ENCODE results near the gene TCF20.

Gene TCF20

DNA sequence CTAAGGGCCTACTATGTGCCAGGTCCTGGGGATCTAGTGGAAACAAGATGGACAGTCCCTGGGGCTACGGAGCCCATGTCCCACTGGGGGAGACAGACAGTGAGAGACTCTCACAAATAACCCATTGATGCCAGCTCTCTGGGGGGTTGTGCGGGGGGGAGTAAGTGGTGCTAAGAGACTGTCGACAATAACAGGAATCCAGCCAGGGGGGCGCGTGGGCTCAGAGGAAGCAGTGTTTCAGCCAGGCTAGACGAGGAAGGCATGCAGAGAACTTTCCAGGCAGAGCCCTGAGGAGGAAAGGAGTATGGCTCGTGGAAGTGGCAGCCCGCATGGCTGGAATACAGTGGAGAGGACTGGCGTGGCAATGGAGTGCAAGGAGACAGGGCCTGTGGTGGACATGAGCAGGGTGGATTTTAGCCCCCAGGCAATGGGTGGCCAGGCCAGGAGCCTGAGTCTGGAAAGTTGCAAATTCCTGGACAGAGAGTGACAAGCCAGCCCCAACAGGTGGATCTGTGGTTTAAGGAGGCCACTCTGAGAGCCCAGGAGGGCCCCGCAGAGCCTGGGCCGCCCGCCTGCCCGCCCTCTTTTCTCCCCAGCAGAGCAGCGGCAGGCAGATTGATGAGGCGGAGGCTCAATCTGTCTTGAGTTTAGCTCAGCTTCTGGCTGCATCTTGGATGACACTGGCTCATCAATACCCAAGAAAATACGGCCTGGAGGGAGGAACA is 40.0 kb upstream of the TCF20 start:
- Histone ChIP-seq H3K9me3 (ENCODE audit: severe bottlenecking) (no peaks in the 10 kb centered on the region), H3K36me3 (ENCODE audit: low read depth) (no peaks in the 10 kb centered on the region), H3K4me1 (ENCODE audit: insufficient read depth, poor library complexity, severe bottlenecking) (peaks cover 20% of the 10 kb centered on the region), H3K27ac (ENCODE audit: poor library complexity, severe bottlenecking) (no peak overlapping the region), H3K4me3 (ENCODE audit: severe bottlenecking) (no peak overlapping the region), H3K27me3 (ENCODE audit: insufficient read depth, poor library complexity, severe bottlenecking) (no peaks in the 10 kb centered on the region)
- TF ChIP-seq, protein P1, sequence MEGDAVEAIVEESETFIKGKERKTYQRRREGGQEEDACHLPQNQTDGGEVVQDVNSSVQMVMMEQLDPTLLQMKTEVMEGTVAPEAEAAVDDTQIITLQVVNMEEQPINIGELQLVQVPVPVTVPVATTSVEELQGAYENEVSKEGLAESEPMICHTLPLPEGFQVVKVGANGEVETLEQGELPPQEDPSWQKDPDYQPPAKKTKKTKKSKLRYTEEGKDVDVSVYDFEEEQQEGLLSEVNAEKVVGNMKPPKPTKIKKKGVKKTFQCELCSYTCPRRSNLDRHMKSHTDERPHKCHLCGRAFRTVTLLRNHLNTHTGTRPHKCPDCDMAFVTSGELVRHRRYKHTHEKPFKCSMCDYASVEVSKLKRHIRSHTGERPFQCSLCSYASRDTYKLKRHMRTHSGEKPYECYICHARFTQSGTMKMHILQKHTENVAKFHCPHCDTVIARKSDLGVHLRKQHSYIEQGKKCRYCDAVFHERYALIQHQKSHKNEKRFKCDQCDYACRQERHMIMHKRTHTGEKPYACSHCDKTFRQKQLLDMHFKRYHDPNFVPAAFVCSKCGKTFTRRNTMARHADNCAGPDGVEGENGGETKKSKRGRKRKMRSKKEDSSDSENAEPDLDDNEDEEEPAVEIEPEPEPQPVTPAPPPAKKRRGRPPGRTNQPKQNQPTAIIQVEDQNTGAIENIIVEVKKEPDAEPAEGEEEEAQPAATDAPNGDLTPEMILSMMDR (IDR thresholded peaks at IDR 0.05; ENCODE audit: poor library complexity, severe bottlenecking) = no peak
- ATAC-seq (ENCODE audit: low read depth) = no peak
- no peak for DNase-seq (ENCODE audit: low spot score)

DNA sequence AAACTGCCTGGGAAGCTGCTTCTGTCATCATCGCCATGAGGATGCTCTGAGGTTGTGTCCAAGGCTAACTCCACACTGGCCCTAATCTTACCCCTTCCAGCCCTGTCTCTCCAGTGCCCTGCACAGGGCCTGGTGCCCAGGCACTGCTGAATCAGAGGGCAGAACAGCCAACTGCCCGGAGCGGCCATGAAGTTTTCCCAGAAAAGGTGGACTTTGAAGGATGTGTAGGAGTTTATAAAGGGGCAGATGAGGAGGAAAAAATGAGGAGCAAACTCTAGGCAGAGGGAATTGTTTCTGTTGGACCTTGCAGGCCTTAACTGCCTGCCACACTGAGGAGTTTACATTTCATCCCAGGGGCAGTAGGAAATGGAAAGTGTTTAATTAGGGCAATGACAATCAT is 39.4 kb upstream of the TCF20 start:
- Histone ChIP-seq H3K9me3 (ENCODE audit: severe bottlenecking) (no peaks in the 10 kb centered on the region), H3K27me3 (ENCODE audit: insufficient read depth, poor library complexity, severe bottlenecking) (no peaks in the 10 kb centered on the region), H3K36me3 (ENCODE audit: low read depth) (no peaks in the 10 kb centered on the region), H3K4me3 (ENCODE audit: severe bottlenecking) (no peak overlapping the region), H3K27ac (ENCODE audit: poor library complexity, severe bottlenecking) (no peak overlapping the region), H3K4me1 (ENCODE audit: insufficient read depth, poor library complexity, severe bottlenecking) (peaks cover 17% of the 10 kb centered on the region)
- ATAC-seq (ENCODE audit: low read depth) (no peak), DNase-seq (ENCODE audit: low spot score) (no peak)
- TF ChIP-seq, protein P1 (IDR thresholded peaks at IDR 0.05; ENCODE audit: poor library complexity, severe bottlenecking) = no peak

DNA sequence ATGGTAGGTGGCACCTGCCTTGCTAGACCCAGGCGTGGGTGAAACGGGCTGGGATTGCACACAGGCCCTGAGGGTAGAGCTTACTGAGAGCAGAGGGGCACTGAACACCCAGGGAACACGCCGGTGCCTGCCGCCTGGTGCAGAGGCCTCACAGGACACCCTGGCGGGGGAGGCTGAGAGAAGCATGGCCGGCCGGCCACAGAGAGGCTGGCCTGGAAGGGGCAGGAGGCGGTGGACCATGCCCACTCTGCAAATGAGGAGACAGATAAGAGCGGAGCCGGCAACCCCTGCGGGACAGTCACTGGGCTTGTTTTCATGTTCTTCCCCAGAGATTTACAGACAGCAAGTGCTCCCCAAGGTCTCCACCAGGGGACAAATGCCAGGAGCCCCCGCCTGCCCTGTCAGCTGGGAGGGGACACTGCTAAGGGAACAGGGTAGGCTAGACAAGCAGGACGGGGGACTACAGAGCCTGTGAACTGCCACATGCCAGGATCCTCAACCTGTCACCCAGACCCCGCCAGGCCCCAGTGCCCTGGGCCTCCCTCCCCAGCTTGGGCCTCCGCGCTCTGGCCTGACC is 38.5 kb upstream of the TCF20 start:
- Histone ChIP-seq H3K27ac (ENCODE audit: poor library complexity, severe bottlenecking) (no peak overlapping the region), H3K4me3 (ENCODE audit: severe bottlenecking) (no peak overlapping the region)

DNA sequence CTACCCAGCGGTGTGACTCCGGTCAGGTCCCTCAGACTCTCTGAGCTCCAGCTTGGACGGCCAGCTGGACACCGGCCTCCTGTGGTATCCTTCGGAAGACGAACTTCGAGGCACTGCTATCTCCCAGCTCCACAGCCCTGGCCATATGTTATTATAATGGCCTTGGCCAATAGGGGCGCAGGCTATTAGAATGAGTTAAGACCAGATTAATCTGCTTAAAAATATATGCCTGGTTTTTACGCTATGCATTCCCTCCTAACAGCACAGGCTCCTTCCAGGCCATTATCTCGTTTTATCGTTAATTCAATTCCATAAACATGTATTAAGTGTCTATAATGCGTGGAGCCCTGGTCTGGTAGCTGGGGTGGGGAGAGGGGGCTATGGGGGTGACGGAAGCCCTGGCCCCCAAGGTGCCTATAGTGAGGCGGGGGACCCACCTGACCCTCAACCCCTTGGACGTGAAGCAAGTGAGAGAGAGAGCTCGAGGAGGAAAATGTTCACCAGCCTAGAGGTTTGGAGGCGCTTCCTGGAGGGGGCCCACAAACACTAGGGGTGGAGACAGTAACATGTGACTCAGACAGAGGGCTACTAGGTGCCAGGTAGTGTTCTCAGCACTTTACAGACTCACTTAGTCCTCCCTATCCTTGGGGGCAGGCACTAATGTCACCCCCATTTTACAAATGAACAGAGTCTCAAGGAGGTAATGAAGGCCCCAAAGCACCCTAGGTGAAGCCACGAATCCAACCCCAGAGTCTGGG is 37.5 kb upstream of the TCF20 start:
- DNase-seq (ENCODE audit: low spot score) (no peak), ATAC-seq (ENCODE audit: low read depth) (no peak)
- H3K27ac ChIP-seq (ENCODE audit: poor library complexity, severe bottlenecking) = no peak overlapping the region
- H3K36me3 ChIP-seq (ENCODE audit: low read depth) = no peaks in the 10 kb centered on the region
- H3K4me1 ChIP-seq (ENCODE audit: insufficient read depth, poor library complexity, severe bottlenecking) = no peaks in the 10 kb centered on the region
- TF ChIP-seq, protein P1 (IDR thresholded peaks at IDR 0.05; ENCODE audit: poor library complexity, severe bottlenecking) = no peak
- H3K27me3 ChIP-seq (ENCODE audit: insufficient read depth, poor library complexity, severe bottlenecking) = no peaks in the 10 kb centered on the region
- H3K9me3 ChIP-seq (ENCODE audit: severe bottlenecking) = no peaks in the 10 kb centered on the region
- no peak overlapping the region for H3K4me3 ChIP-seq (ENCODE audit: severe bottlenecking)

More for the DNA sequence above, 38.5 kb upstream of the TCF20 start:
- ATAC-seq (ENCODE audit: low read depth) (no peak), DNase-seq (ENCODE audit: low spot score) (no peak)
- no peaks in the 10 kb centered on the region for H3K36me3 ChIP-seq (ENCODE audit: low read depth)
- peaks cover 8% of the 10 kb centered on the region for H3K4me1 ChIP-seq (ENCODE audit: insufficient read depth, poor library complexity, severe bottlenecking)
- H3K9me3 ChIP-seq (ENCODE audit: severe bottlenecking) = no peaks in the 10 kb centered on the region
- TF ChIP-seq, protein P1 (IDR thresholded peaks at IDR 0.05; ENCODE audit: poor library complexity, severe bottlenecking) = no peak
- no peaks in the 10 kb centered on the region for H3K27me3 ChIP-seq (ENCODE audit: insufficient read depth, poor library complexity, severe bottlenecking)

Measured in RWPE2 (cell line).